GM21447 (cell line): Measurements from ENCODE around the gene NBPF1.
"Not testable (repeated sequence)": the region's sequence is repeated elsewhere in the genome, so short reads cannot be mapped to it uniquely, and the experiment has no call there.

Experiments
- ATAC-seq: cut with Tn5 transposase; IDR thresholded peaks from one replicate; pipeline ENCODE4 v1.9.1; 2021; ENCODE audit not compliant: unreplicated experiment

Gene NBPF1

GRCh38 chr1:16607853-16608815 lies 5.2 kb downstream of the NBPF1 start:
- not testable (repeated sequence) for ATAC-seq

DNA sequence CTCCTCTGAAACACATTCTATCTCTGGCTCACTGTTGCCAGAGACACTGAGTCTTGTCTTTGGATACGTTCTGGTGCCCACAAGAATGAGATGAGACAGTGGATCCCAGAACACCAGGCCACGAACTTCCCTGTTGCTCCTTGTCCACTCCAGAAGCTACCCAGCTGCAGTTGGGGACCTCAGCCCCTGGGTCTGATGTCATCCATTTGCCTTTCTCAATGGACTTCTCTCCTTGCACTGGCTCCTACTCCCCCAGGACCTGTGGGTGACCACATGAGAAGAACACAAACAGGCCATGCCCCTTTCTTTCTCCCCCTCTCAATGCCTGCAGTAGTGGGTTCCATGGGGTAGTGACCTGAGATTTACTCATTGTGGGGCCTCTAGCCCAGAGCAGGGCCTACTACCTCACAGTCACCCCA lies 5.9 kb downstream of the NBPF1 start:
- ATAC-seq = no peak

- not testable (repeated sequence) for ATAC-seq
Measured at GRCh38 chr1:16606666-16607432, 6.5 kb downstream of the NBPF1 start.

DNA sequence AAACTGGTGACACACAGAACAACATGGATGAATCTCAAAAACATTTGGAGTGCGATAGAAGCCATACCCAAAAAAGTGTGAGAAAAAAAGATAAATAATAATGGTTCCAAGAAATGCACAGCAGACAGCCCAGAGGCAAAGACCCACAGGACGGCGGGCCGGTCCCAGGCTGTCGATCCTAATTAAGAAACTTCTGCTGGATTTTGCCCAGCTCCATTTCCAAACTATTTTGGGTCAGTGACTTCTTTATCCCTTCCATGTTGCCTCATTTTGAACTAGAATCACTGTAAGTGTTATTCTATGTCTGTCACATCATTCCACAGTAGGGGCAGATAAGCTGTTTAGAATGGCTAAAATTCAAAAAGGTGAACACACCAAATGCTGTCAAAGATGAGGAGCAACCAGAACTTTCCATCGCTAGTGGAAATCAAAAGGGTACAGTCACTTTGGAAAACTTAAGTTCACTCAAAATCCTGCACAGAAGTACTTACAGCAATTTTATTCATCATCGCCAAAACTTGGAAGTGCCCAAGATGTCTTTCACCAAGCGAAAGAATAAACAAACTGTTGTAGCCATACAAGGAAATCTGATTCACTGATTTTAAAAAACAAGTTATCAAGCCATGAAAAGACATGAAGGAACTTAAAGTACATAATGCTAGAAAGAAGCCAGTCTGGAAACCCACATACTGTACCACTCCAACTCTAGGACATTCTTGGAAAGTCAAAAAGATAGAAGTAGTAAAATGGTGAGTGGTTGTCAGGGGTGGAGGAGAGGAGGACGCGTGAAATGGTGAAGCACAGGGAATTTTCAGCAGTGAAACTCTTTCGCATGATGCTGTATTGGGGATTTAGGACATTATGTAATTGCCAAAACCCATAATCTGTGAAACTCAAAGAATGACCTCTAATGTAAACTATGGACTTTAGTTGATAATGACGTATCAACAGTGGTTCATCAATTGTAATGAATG lies 7.5 kb downstream of the NBPF1 start:
- no peak for ATAC-seq

- ATAC-seq = no peak
Measured at GRCh38 chr1:16605213-16605525, 8.2 kb downstream of the NBPF1 start.

DNA sequence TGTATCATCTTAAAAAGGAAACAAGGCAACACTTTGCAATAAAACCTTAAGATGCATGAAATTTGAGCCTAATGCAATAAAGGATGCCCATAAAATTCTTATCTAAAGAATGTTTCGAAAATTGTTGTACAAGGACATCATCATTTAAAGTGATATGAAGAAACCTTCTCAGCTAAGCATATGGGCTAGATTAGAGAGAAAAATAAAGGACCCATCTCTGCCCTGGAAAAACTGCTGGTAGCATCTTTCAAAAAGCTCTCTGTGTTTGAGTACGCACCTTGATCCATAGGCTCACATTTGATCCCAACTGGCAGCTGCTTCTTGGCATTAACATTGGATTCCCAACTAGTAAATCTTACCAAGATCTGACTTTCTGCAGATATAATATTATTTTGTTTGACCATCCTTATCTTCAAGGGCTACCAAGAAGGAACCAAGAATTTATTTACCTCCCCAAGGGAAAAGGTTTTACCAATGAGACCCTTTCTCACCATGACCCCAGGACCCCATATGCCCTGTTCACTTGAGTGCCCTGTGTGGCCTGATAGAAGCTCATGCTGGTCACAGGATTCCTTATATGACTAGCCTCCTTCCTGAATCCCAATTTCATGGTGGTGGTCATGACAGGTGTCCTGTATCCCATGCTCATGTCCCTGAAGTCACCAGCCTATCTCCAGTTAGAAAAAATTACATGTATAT lies 8.7 kb downstream of the NBPF1 start:
- ATAC-seq = not testable (repeated sequence)

GRCh38 chr1:16603623-16604022 lies 9.7 kb downstream of the NBPF1 start:
- ATAC-seq = not testable (repeated sequence)

- not testable (repeated sequence) for ATAC-seq
Measured at GRCh38 chr1:16602336-16603011, 10.9 kb downstream of the NBPF1 start.

GRCh38 chr1:16600855-16601786 lies 12.2 kb downstream of the NBPF1 start:
- ATAC-seq = not testable (repeated sequence)

DNA sequence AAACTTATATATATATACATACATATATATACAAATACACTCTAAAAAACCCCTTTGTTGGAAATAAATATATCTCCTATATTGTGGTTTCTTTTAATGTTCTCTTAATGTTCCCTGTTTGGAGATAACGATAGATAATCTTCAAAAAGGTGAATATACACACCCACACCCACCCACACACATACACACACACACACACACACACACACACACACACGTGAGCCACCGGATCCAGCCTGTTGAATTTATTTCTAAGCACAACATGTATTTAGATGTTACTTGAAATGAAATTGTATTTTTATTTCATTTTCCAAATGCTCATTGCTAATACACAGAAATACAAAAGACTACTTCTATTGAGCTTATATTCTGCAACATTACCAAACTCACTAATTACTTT lies 14.0 kb downstream of the NBPF1 start:
- not testable (repeated sequence) for ATAC-seq

DNA sequence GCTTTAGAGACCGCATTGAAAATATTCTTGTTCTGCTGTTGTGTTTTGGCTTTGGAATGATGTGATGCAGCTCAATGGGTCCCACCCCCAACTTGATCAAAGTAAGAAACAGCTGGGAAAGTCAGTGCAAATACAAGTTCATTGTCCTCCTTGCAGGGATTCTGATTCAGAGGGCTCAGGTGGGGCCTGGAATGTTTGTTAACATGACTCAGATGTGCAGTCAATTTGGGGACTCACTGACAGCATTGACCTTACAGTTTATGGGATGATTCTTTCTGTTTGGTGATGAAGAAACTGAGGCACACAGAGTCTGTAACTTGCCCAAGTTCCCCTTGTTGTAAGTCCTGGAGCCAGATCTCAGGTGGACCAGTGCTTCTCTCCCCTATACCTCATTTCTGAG lies 18.1 kb downstream of the NBPF1 start:
- ATAC-seq = not testable (repeated sequence)

GRCh38 chr1:16591845-16592244 lies 21.5 kb downstream of the NBPF1 start:
- ATAC-seq = not testable (repeated sequence)

DNA sequence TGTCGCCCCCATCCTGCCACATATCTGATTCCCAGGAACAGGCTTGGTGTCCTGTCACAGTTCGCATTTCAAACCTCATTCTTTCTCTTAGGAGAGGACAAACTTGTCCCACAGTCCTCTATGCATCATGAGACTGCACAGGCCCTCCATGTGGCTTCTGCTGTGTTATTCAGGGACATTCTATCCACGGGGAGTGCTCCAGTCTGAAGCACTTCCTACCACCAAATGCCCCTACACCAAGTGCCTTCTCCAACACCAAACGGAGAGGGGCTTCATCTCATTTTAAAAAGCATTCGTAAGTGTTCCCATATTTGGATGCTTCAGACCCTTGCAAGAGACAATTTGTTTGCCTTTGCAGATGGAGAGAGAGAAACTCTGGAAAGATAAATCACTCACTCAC lies 25.3 kb downstream of the NBPF1 start:
- ATAC-seq = not testable (repeated sequence)

DNA sequence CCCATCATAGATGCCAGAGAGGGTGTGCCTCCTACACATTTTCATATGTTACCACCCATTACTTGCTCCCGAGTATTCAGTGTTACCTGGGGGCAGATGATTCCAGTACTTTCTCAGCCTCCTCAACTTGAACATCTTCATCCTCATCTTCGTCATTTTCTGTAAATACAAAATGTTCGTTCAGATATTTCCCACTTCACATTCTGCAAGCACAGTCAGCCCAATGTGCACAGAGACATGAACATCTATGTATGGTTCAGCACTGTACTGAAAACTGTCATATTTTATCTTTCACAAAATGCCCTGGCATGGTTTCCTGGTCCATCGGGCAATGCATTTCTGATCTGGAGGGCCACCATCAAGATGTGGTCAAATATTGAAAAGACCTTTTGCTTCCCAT lies 25.7 kb downstream of the NBPF1 start:
- ATAC-seq = not testable (repeated sequence)

DNA sequence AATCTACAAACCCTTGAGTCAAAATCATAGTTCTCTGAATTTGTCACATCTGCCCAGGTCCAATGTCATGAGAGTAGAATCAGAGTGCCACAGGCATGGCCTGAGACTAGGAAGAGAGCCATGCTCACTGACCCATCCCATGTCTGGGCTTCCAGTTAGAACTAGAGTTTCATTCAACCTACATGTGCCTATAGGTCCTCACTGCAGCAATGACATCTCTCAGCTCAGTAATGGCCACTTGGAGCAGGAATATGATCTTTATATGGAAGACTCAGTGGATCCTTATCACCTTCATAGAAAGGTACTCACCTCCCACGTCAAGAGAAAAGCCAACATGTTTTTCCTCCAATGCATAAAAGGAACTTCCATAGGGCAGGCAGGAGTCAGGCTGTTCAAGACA lies 48.0 kb downstream of the NBPF1 start:
- not testable (repeated sequence) for ATAC-seq

- ATAC-seq = not testable (repeated sequence)
Measured at GRCh38 chr1:16561035-16561434, 52.3 kb downstream of the NBPF1 start.

DNA sequence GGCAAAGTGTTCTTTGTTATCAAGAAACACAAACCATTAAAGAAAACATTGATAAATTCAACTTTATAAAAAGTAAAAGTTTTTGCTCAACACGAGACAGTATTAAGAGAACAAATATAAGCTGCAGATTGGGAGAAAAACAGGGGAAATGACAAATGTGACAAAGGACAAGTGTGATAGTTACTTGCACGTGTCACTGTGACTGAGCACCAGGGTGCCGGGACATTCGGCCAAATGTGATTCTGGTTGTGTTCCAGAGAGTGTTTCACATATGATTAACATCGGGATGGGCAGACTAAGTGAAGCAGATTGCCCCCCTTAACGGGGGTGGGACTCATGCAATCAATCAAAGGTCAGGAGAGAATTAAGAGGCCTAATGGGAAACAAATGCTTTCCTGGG lies 52.9 kb downstream of the NBPF1 start:
- not testable (repeated sequence) for ATAC-seq

GRCh38 chr1:16559688-16560087 lies 53.7 kb downstream of the NBPF1 start:
- ATAC-seq = not testable (repeated sequence)
